GM12878 (cell line): Measurements from ENCODE around the gene UGT1A6. TPM values are rescaled to one million over a fixed set of nuclear protein-coding genes. Genes with fewer than 3 reads are reported as not detected.
"Not testable (repeated sequence)": the region's sequence is repeated elsewhere in the genome, so short reads cannot be mapped to it uniquely, and the experiment has no call there.

Experiments
- ATAC-seq: fragments of 200-7000 bp; cut with Tn5 transposase; 3 replicates; pipeline ENCODE4 v1.9.1; 2020; ENCODE audit warnings: mild to moderate bottlenecking, moderate library complexity
- BruUV-seq: library from RNA; stranded (reverse); fragments of 400-500 nt; replicated peaks from 2 replicates; lab custom pipeline; 2021; lab: Mats Ljungman, UMichigan
- CTCF ChIA-PET: fragments of 300-600 bp; sonication (Branson Sonifier 250); formaldehyde crosslinking; extraction: SDS; loops from one replicate; lab custom pipeline; 2021; ENCODE audit warnings: inconsistent platforms; lab: Yijun Ruan, JAX
- POLR2A ChIA-PET: fragments of 350-600 bp; formaldehyde crosslinking; extraction: SDS; loops from one replicate; lab custom pipeline; 2021; ENCODE audit warnings: inconsistent platforms; lab: Charles Lee
- RAD21 ChIA-PET: fragments of 300-600 bp; sonication (Branson Sonifier 250); formaldehyde crosslinking; loops from one replicate; lab custom pipeline; 2023; ENCODE audit warnings: antibody characterized with exemption; ENCODE audit not compliant: unreplicated experiment; lab: Charles Lee
- SMC1A ChIA-PET: fragments of 300-600 bp; sonication (Branson Sonifier 250); formaldehyde crosslinking; loops from one replicate; lab custom pipeline; 2023; ENCODE audit not compliant: unreplicated experiment, uncharacterized antibody; lab: Charles Lee
- DNase-seq: peaks from one replicate; pipeline ENCODE4 v3.0.0-alpha.2; 2011; ENCODE audit warnings: low read depth, low spot score
- FAIRE-seq: peaks from 3 replicates; lab custom pipeline; 2011; peaks lifted over from hg19 to GRCh38; lab: Jason Lieb, UNC
- H2AFZ ChIP-seq: 2 replicates; pipeline ENCODE4 v1.6.0; 2011; ENCODE audit warnings: low read depth, low read length, control low read depth; ENCODE audit not compliant: control insufficient read depth
- H3K27ac ChIP-seq: 2 replicates; pipeline ENCODE4 v1.5.1; 2011; ENCODE audit warnings: control low read depth; ENCODE audit not compliant: control insufficient read depth, insufficient read depth
- H3K27me3 ChIP-seq, 2 experiments: replicated peaks in 1 of 2; 2 replicates each; pipeline versions ENCODE4 v1.6.0 to v1.6.1; 2011; ENCODE audit warnings: low read length in 1 of 2; ENCODE audit not compliant: control insufficient read depth in 2 of 2, insufficient read depth in 2 of 2
- H3K36me3 ChIP-seq, 2 experiments: 2 replicates each; pipeline ENCODE4 v1.5.1; 2011; ENCODE audit warnings: low read length in 1 of 2; ENCODE audit not compliant: control insufficient read depth in 2 of 2, insufficient read depth in 2 of 2
- H3K4me1 ChIP-seq: 2 replicates; pipeline ENCODE4 v1.6.1; 2011; ENCODE audit warnings: mild to moderate bottlenecking, low read length, moderate library complexity, mixed read lengths; ENCODE audit not compliant: control insufficient read depth, insufficient read depth
- H3K4me2 ChIP-seq: 2 replicates; pipeline ENCODE4 v1.6.0; 2011; ENCODE audit warnings: control low read depth; ENCODE audit not compliant: control insufficient read depth, insufficient read depth
- H3K4me3 ChIP-seq: fragments of 200-600 bp; sonication (generic); 2 replicates; pipeline ENCODE4 v1.5.1; 2016
- H3K79me2 ChIP-seq: 2 replicates; pipeline ENCODE4 v1.6.0; 2011; ENCODE audit warnings: low read length; ENCODE audit not compliant: control insufficient read depth, insufficient read depth
- H3K9ac ChIP-seq: 2 replicates; pipeline ENCODE4 v1.8.0; 2011; ENCODE audit warnings: low read length, control low read depth, mixed read lengths; ENCODE audit not compliant: control insufficient read depth, insufficient read depth
- H3K9me3 ChIP-seq: replicated peaks from 3 replicates; pipeline ENCODE4 v1.5.1; 2011; ENCODE audit warnings: mild to moderate bottlenecking, low read length; ENCODE audit not compliant: control insufficient read depth, insufficient read depth
- H4K20me1 ChIP-seq: 2 replicates; pipeline ENCODE4 v1.6.0; 2011; ENCODE audit not compliant: control insufficient read depth, insufficient read depth
- E2F4 ChIP-seq: IDR thresholded peaks from 2 replicates; pipeline ENCODE4 v1.6.1; 2012; ENCODE audit warnings: low read depth, low read length, improper control_type of control experiment
- EZH2 ChIP-seq: IDR thresholded peaks from 2 replicates; pipeline ENCODE4 v1.6.1; 2012; ENCODE audit warnings: low read depth, mild to moderate bottlenecking, control low read depth, inconsistent platforms, low read length, borderline replicate concordance; ENCODE audit not compliant: control insufficient read depth
- HCFC1 ChIP-seq: fragments of 150-350 bp; IDR thresholded peaks from 2 replicates; pipeline ENCODE4 v1.6.1; 2014; ENCODE audit warnings: low read length
- IKZF1 ChIP-seq: fragments of 450-650 bp; conservative IDR thresholded peaks from 2 replicates; pipeline ENCODE4 v1.6.1; 2017; ENCODE audit warnings: antibody characterized with exemption, mild to moderate bottlenecking
- RELA ChIP-seq: fragments of 450-650 bp; IDR thresholded peaks from 2 replicates; pipeline ENCODE4 v1.8.0; 2014; ENCODE audit warnings: borderline replicate concordance; ENCODE audit not compliant: partially characterized antibody
- WGBS: methylation state at CpG from one replicate; pipeline ENCODE4 v1.1.6; 2016; ENCODE audit warnings: low lambda C conversion rate; ENCODE audit not compliant: insufficient replicate concordance, insufficient coverage; ENCODE audit errors: missing lambda C conversion rate; 5-methylcytosine and 5-hydroxymethylcytosine counted together
- in situ Hi-C: fragments of 300-500 bp; cut with MboI; formaldehyde crosslinking; loops from 9 replicates; pipeline ENCODE4 v1.14.3; 2018; ENCODE audit warnings: mixed read lengths
- intact Hi-C: fragments of 100-400 bp; cut with micrococcal nuclease; formaldehyde crosslinking; loops from one replicate; pipeline ENCODE4 v1.14.2; 2022; ENCODE audit not compliant: unreplicated experiment
- polyA plus RNA-seq, 11 experiments: library from polyadenylated mRNA; depleted of rRNA in 4 of 11; unstranded in 6 of 11; stranded (reverse) in 5 of 11; fragments of >200 nt; fragmentation: Nextera tagmentation in 4 of 11; fragmentation: Illumina TruSeq in 1 of 11; extraction: Ambion mirVana in 4 of 11; extraction: Trizol in 1 of 11; gene quantifications; 1 replicate in 1 of 11; 2 replicates in 10 of 11; pipeline versions ENCODE4 v1.2.1 to v1.2.3, GENCODE V29; 2011 to 2016; ENCODE audit warnings: inconsistent platforms in 2 of 11, missing spikeins in 2 of 11, low read depth in 1 of 11
- total RNA-seq, 4 experiments: library from RNA; depleted of rRNA in 3 of 4; stranded (reverse); fragments of >200 nt in 3 of 4; fragmentation: Illumina TruSeq in 1 of 4; extraction: Trizol in 1 of 4; gene quantifications; 2 replicates each; pipeline versions ENCODE4 v1.2.1 to v1.2.3, GENCODE V29; 2013 to 2021

The UGT1A6 gene
- total and polyA plus RNA-seq, 10 of the 15 experiments (the other 5 are each of a cell fraction or from before 2014, with no cell fraction given): not detected

DNA sequence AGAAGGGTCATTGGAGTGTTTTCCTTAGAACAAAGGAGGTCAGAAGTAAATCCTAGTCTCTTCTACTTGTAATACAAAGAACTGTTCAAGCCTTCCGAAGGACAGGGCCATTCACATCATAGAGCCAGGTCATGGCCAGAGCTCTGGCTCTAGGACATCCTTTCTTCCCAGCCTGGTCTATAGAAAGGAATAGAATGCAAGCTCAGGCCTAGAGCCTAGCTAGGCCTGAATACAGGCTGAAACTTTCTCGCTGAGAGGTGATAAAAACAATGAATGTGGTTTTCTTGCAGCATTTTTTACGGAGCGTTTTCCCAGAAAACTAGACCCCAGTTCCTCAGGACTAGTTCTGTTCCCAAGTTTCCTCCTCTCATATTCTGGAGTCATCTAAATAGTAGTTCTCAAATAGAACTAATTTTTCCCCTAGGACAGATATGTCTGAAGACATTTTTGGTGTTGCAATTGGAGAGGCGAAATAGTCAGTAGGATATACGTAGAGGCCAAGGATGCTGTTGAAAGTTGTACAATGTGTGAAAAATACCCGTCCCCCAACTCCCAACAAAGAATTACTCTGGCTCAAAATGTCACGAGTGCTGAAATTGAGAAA lies 6.8 kb downstream of the UGT1A6 start:
- POLR2A ChIA-PET: no interaction called here
- ATAC-seq (no peak), FAIRE-seq (no peak)

DNA sequence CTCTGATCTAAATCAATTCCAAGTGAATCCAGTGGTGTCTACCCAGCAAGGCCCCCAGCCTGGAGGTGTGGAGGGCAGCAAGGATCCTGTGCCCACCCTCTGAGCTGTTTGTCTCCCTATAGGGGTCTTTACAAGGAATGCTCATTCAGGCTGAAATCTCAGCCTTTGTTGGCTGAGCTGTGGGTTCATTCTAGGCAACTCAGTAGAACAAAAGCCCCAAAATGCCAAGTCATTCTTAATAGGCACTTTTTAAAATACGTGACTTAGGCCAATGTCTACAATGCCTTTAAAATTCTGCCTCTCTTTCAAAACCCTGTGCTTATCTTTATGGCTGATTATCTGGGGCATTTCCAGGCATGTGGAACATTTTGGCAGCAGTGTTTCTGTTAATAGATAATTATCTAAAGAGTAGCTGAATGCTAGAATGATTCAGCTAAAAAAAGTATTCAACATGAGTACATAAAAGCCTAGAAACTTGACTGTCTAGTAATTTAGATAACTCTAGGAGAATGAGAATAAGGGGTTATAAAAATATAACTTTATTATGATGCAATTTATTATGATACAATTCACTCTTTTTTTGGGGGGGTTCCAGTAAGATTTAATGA lies 7.4 kb downstream of the UGT1A6 start:
- Histone ChIP-seq H3K27me3 (no peaks in the 10 kb centered on the region), H4K20me1 (no peaks in the 10 kb centered on the region), H3K4me3 (no peak overlapping the region), H3K4me2 (no peak overlapping the region), H3K9me3 (no peaks in the 10 kb centered on the region), H3K27ac (no peak overlapping the region), H3K4me1 (no peaks in the 10 kb centered on the region)
- ChIA-PET SMC1A (no interaction called here), RAD21 (no interaction called here)
- no peak for FAIRE-seq
- in situ Hi-C loops: no loop called here
- BruUV-seq: no TSS peak
- TF ChIP-seq E2F4 (no peak), HCFC1 (no peak)
- TF ChIP-seq, all 136 proteins: peak for 0
- Histone ChIP-seq H3K9ac (no peak overlapping the region), H3K36me3 (no peaks in the 10 kb centered on the region), H2AFZ (no peak overlapping the region), H3K79me2 (no peaks in the 10 kb centered on the region)
- CTCF ChIA-PET: no interaction called here
- no peak for DNase-seq
- POLR2A ChIA-PET: no interaction called here
- ATAC-seq: no peak
- 0% methylated on average over 1 of the region's 1 CpG for WGBS
- intact Hi-C loops: no loop called here

More for the DNA sequence above, 6.8 kb downstream of the UGT1A6 start:
- Histone ChIP-seq H3K4me2 (no peak overlapping the region), H2AFZ (no peak overlapping the region), H3K36me3 (no peaks in the 10 kb centered on the region), H3K79me2 (no peaks in the 10 kb centered on the region), H3K4me3 (no peak overlapping the region), H3K27ac (no peak overlapping the region), H4K20me1 (no peaks in the 10 kb centered on the region), H3K4me1 (no peaks in the 10 kb centered on the region), H3K9me3 (no peaks in the 10 kb centered on the region), H3K27me3 (no peaks in the 10 kb centered on the region), H3K9ac (no peak overlapping the region)
- TF ChIP-seq EZH2 (no peak), IKZF1 (no peak), RELA (no peak)
- DNase-seq: no peak
- 54% methylated on average over 8 of the region's 8 CpGs for whole genome bisulfite sequencing
- ChIA-PET RAD21 (no interaction called here), SMC1A (interaction anchor here (1.0 kb wide), 1 partner anchor 45 kb away, joined by 3 read pairs; no protein-coding TSS in a partner anchor), CTCF (no interaction called here)
- no TSS peak for BruUV-seq
- in situ Hi-C loops: no loop called here
- intact Hi-C loops: no loop called here

- 86% methylated on average over 5 of the region's 5 CpGs for WGBS
- FAIRE-seq: not testable (repeated sequence)
Observed at GRCh38 chr2:233700842-233701241, 8.2 kb downstream of the UGT1A6 start.

More at GRCh38 chr2:233700842-233701241, 8.2 kb downstream of the UGT1A6 start:
- in situ Hi-C loops, H2AFZ ChIP-seq, ATAC-seq, RAD21 ChIA-PET, BruUV-seq, H3K9ac ChIP-seq, SMC1A ChIA-PET, H3K27me3 ChIP-seq, H3K27ac ChIP-seq, H3K9me3 ChIP-seq, H4K20me1 ChIP-seq, POLR2A ChIA-PET, H3K4me3 ChIP-seq, intact Hi-C loops, CTCF ChIA-PET, H3K4me2 ChIP-seq, H3K4me1 ChIP-seq, H3K79me2 ChIP-seq, DNase-seq, H3K36me3 ChIP-seq: not testable (repeated sequence)
